Progenitor cell of endocrine pancreas (in vitro differentiated cells): ENCODE data around the gene GRID2. TPM values are rescaled to one million over a fixed set of nuclear protein-coding genes. Genes with fewer than 3 reads are reported as not detected.

Experiments
- DNase-seq: peaks from one replicate; pipeline ENCODE4 v3.0.0; 2021; ENCODE audit warnings: low spot score; ENCODE audit not compliant: unreplicated experiment
- H3K27ac Mint-ChIP-seq: 2 replicates; pipeline ENCODE4 v1.8.0; 2021; ENCODE audit warnings: mild to moderate bottlenecking, moderate library complexity, mixed read lengths
- H3K27me3 Mint-ChIP-seq: 2 replicates; pipeline ENCODE4 v1.8.0; 2021; ENCODE audit warnings: mixed read lengths
- H3K36me3 Mint-ChIP-seq: 2 replicates; pipeline ENCODE4 v1.8.0; 2022; ENCODE audit warnings: mixed read lengths; ENCODE audit not compliant: insufficient read depth
- H3K4me1 Mint-ChIP-seq: 2 replicates; pipeline ENCODE4 v1.8.0; 2021; ENCODE audit warnings: low read depth, mixed read lengths
- H3K4me3 Mint-ChIP-seq: 2 replicates; pipeline ENCODE4 v1.8.0; 2021; ENCODE audit warnings: low read depth, mild to moderate bottlenecking, moderate library complexity, mixed read lengths
- H3K9me3 Mint-ChIP-seq: 2 replicates; pipeline ENCODE4 v1.8.0; 2021; ENCODE audit warnings: low read depth, mixed read lengths
- CTCF ChIP-seq: fragments of 200-600 bp; sonication (generic); IDR thresholded peaks from one replicate; pipeline ENCODE4 v1.5.0; 2021; ENCODE audit warnings: antibody characterized with exemption, mild to moderate bottlenecking; ENCODE audit not compliant: unreplicated experiment
- total RNA-seq: library from RNA; stranded (reverse); gene quantifications from 2 replicates; pipeline ENCODE4 v1.2.1, GENCODE V29; 2021

The GRID2 gene
- total RNA-seq, 1 donor from 2014 or later: 0.69 TPM

DNA sequence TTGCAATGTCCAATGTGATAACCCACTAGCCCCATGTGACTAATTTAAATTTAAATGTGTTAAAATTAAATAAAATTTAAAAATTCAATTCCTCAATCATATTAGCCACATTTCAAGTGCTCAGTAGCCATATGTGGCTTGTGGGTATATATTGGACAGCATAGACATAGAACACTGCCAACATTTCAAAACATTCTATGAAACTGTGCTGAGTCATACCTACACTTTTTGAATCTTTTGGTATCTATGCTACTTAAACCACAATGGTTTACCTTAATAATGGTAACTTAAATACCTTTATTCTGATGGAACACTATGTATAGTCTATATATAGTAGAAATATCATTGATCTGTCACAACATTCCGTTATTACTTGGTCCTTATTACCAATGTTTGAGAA, 1301.4 kb downstream of the GRID2 start:
- H3K4me3 Mint-ChIP-seq: no peak overlapping the region
- no peaks in the 10 kb centered on the region for H3K36me3 Mint-ChIP-seq
- no peaks in the 10 kb centered on the region for H3K4me1 Mint-ChIP-seq
- TF ChIP-seq CTCF: no peak
- DNase-seq: no peak
- no peak overlapping the region for H3K27ac Mint-ChIP-seq
- H3K27me3 Mint-ChIP-seq: no peaks in the 10 kb centered on the region
- H3K9me3 Mint-ChIP-seq: peaks cover 4% of the 10 kb centered on the region

GRCh38 chr4:93617606-93618005, 1313.8 kb downstream of the GRID2 start:
- no peaks in the 10 kb centered on the region for H3K27me3 Mint-ChIP-seq
- H3K9me3 Mint-ChIP-seq: no peaks in the 10 kb centered on the region
- TF ChIP-seq CTCF: no peak
- no peak for DNase-seq
- no peaks in the 10 kb centered on the region for H3K4me1 Mint-ChIP-seq
- H3K36me3 Mint-ChIP-seq: no peaks in the 10 kb centered on the region
- no peak overlapping the region for H3K27ac Mint-ChIP-seq
- no peak overlapping the region for H3K4me3 Mint-ChIP-seq

GRCh38 chr4:93633721-93634120, 1330.0 kb downstream of the GRID2 start:
- no peaks in the 10 kb centered on the region for H3K4me1 Mint-ChIP-seq
- no peaks in the 10 kb centered on the region for H3K36me3 Mint-ChIP-seq

DNA sequence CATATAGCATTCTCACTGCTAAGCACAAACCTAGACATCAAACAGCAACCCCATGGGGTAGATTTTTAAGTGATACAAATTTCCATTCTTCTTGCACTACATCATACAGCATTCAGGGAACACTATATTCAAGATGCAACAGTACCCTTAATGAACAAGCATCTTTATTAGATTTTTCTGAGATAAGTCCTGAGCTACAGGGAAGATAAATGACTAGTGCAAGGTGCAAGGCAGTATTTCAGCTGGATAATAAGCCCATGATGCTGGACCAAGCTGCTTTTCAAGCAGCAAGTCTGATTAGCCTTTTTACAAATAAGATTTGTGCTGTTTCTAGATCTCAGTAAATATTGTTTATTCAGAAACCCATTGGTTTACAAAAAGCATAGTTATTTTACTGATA, 1332.2 kb downstream of the GRID2 start:
- Mint-ChIP-seq H3K27me3 (no peaks in the 10 kb centered on the region), H3K27ac (no peak overlapping the region), H3K9me3 (peaks cover 6% of the 10 kb centered on the region), H3K36me3 (no peaks in the 10 kb centered on the region), H3K4me3 (no peak overlapping the region), H3K4me1 (no peaks in the 10 kb centered on the region)
- TF ChIP-seq CTCF: no peak
- DNase-seq: no peak

More at GRCh38 chr4:93633721-93634120, 1330.0 kb downstream of the GRID2 start:
- no peak overlapping the region for H3K27ac Mint-ChIP-seq
- H3K4me3 Mint-ChIP-seq: no peak overlapping the region
- no peaks in the 10 kb centered on the region for H3K27me3 Mint-ChIP-seq
- no peak for DNase-seq
- TF ChIP-seq CTCF: no peak
- H3K9me3 Mint-ChIP-seq: peaks cover 6% of the 10 kb centered on the region

DNA sequence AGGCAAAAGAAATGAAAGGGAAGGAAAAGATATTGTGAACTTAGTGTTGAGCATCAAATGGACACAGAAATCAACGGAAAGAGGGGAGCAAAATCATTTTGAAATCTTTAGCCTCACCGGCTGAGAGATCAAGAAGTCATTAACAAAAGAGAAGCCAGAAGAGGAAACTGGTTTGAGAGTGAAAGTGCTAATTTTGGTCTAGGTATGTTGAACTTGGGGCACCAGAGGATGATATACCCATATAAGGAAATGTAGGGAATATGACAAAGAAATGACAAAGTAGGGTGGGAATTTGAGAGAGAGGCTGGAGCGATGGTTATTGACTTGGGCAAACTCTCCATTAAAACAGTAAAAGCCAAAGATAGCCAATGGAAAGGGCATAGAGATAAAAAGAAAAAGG, 1341.4 kb downstream of the GRID2 start:
- no peaks in the 10 kb centered on the region for H3K9me3 Mint-ChIP-seq
- H3K4me3 Mint-ChIP-seq: no peak overlapping the region
- no peak for DNase-seq
- TF ChIP-seq CTCF: no peak
- no peaks in the 10 kb centered on the region for H3K4me1 Mint-ChIP-seq
- no peak overlapping the region for H3K27ac Mint-ChIP-seq
- peaks cover 3% of the 10 kb centered on the region for H3K27me3 Mint-ChIP-seq
- H3K36me3 Mint-ChIP-seq: no peaks in the 10 kb centered on the region
